Neural progenitor cell (in vitro differentiated cells): Measurements from ENCODE around the gene CEACAM6. TPM values are rescaled to one million over a fixed set of nuclear protein-coding genes. Genes with fewer than 3 reads are reported as not detected.

ENCODE experiments used
- DNase-seq: peaks from one replicate; pipeline ENCODE4 v3.0.0-alpha.2; 2016; ENCODE audit warnings: low spot score
- H2AFZ ChIP-seq: fragments of 200-600 bp; sonication (generic); replicated peaks from 2 replicates; pipeline ENCODE4 v1.6.1; 2016; ENCODE audit warnings: antibody characterized with exemption
- H3F3A ChIP-seq: fragments of 200-600 bp; sonication (generic); 2 replicates; pipeline ENCODE4 v1.6.1; 2016; ENCODE audit warnings: antibody characterized with exemption, low read depth
- H3K27ac ChIP-seq: fragments of 200-600 bp; sonication (generic); 2 replicates; pipeline ENCODE4 v1.5.1; 2016; ENCODE audit warnings: mild to moderate bottlenecking
- H3K27me3 ChIP-seq: fragments of 200-600 bp; sonication (generic); 2 replicates; pipeline ENCODE4 v1.6.1; 2016; ENCODE audit warnings: mild to moderate bottlenecking, moderate library complexity
- H3K36me3 ChIP-seq: fragments of 200-600 bp; sonication (generic); 2 replicates; pipeline ENCODE4 v1.5.1; 2016
- H3K4me1 ChIP-seq: fragments of 200-600 bp; sonication (generic); 2 replicates; pipeline ENCODE4 v1.6.1; 2016; ENCODE audit warnings: mixed run types
- H3K4me2 ChIP-seq: fragments of 200-600 bp; sonication (generic); 2 replicates; pipeline ENCODE4 v1.6.1; 2016
- H3K4me3 ChIP-seq: fragments of 200-600 bp; sonication (generic); 2 replicates; pipeline ENCODE4 v1.5.1; 2016
- H3K79me2 ChIP-seq: fragments of 200-600 bp; sonication (generic); 2 replicates; pipeline ENCODE4 v1.6.1; 2016; ENCODE audit warnings: low read depth
- H3K9ac ChIP-seq: fragments of 200-600 bp; sonication (generic); 2 replicates; pipeline ENCODE4 v1.6.1; 2016
- H3K9me3 ChIP-seq: fragments of 200-600 bp; sonication (generic); 2 replicates; pipeline ENCODE4 v1.5.1; 2016; ENCODE audit warnings: low read depth
- H4K20me1 ChIP-seq: fragments of 200-600 bp; sonication (generic); 2 replicates; pipeline ENCODE4 v1.6.1; 2016; ENCODE audit warnings: low read depth
- H3K27ac Mint-ChIP-seq: 3 replicates; pipeline ENCODE4 v1.8.0; 2021; ENCODE audit warnings: mixed read lengths
- H3K27me3 Mint-ChIP-seq: 2 replicates; pipeline ENCODE4 v1.8.0; 2022; ENCODE audit warnings: low read depth, mild to moderate bottlenecking, inconsistent platforms, moderate library complexity, mixed read lengths; ENCODE audit not compliant: insufficient read depth
- H3K36me3 Mint-ChIP-seq: 3 replicates; pipeline ENCODE4 v1.8.0; 2021; ENCODE audit warnings: mixed read lengths
- H3K4me1 Mint-ChIP-seq: 3 replicates; pipeline ENCODE4 v1.8.0; 2021; ENCODE audit warnings: mixed read lengths
- H3K4me3 Mint-ChIP-seq: 3 replicates; pipeline ENCODE4 v1.8.0; 2021; ENCODE audit warnings: mild to moderate bottlenecking, moderate library complexity, mixed read lengths
- H3K9me3 Mint-ChIP-seq: 3 replicates; pipeline ENCODE4 v1.8.0; 2020; ENCODE audit warnings: mixed read lengths
- EZH2 ChIP-seq: fragments of 200-600 bp; sonication (generic); IDR thresholded peaks from 2 replicates; pipeline ENCODE4 v1.6.1; 2017; ENCODE audit warnings: antibody characterized with exemption, mild to moderate bottlenecking, moderate library complexity
- EZH2phosphoT487 ChIP-seq: fragments of 200-600 bp; sonication (generic); IDR thresholded peaks from 2 replicates; pipeline ENCODE4 v1.6.1; 2017; ENCODE audit warnings: antibody characterized with exemption
- total RNA-seq: library from RNA; depleted of rRNA; stranded (reverse); fragments of >200 nt; gene quantifications from 2 replicates; pipeline ENCODE4 v1.2.3, GENCODE V29; 2015; ENCODE audit warnings: low replicate concordance
- TF ChIP-seq, protein P1 (sequence below): fragments of 200-600 bp; sonication (generic); IDR thresholded peaks from 2 replicates; pipeline ENCODE4 v1.5.1; 2017; ENCODE audit warnings: antibody characterized with exemption, mild to moderate bottlenecking

Gene CEACAM6
- total RNA-seq, 1 donor from 2014 or later, result not detected

DNA sequence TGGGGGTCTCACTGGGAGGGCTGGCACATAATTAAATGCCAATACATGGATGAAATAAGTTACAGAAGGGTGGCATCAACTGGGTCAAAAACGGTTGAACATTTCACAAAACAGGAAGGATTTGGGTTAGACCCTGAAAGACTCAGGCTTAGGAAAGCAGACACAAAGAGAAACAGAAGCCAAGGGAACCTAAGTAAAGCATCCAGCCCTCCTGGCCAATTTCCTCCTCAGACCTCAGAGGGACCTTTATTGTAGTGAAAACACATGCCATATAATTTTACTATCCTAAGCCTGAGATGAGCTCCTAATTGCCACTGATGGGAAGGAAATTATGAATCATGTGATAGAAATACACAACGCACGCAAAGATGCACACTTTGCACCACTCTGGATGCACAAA, 29.0 kb downstream of the CEACAM6 start:
- H3K4me2 ChIP-seq, result no peak overlapping the region
- H3K36me3 Mint-ChIP-seq, result no peaks in the 10 kb centered on the region

DNA sequence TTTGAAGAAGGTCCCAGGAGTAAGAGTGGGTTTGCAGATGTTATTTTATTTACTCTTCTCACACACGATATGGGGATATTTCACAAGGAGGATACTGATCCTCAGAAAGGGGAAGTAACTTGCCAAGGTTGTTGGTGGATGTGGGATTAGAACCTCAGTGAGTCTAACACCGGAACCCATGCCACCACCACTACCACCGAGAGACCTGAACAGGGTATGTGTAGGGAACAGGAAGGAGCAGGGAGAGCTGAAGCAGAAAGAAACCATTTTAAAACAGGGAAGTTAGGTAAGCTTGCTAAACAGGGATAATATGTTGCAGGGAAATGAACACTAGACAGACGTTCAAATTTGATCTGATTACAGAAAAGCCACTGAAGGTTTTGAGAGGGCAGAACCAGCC, 29.4 kb downstream of the CEACAM6 start:
- DNase-seq, result no peak
- Mint-ChIP-seq H3K9me3 (no peaks in the 10 kb centered on the region), H3K27me3 (peaks cover 10% of the 10 kb centered on the region), H3K36me3 (no peaks in the 10 kb centered on the region), H3K27ac (no peak overlapping the region), H3K4me3 (no peak overlapping the region), H3K4me1 (no peaks in the 10 kb centered on the region)
- Histone ChIP-seq H3K36me3 (no peaks in the 10 kb centered on the region), H3K9me3 (no peaks in the 10 kb centered on the region), H3K27ac (no peak overlapping the region), H4K20me1 (no peaks in the 10 kb centered on the region), H3K27me3 (peaks cover 41% of the 10 kb centered on the region), H3K79me2 (no peaks in the 10 kb centered on the region), H3K4me2 (no peak overlapping the region), H3K4me3 (no peak overlapping the region), H3K4me1 (no peaks in the 10 kb centered on the region), H2AFZ (peak overlapping the region; percentile 28), H3K9ac (no peak overlapping the region), H3F3A (no peaks in the 10 kb centered on the region)
- TF ChIP-seq EZH2phosphoT487 (no peak), EZH2 (no peak)
- TF ChIP-seq, protein P1, sequence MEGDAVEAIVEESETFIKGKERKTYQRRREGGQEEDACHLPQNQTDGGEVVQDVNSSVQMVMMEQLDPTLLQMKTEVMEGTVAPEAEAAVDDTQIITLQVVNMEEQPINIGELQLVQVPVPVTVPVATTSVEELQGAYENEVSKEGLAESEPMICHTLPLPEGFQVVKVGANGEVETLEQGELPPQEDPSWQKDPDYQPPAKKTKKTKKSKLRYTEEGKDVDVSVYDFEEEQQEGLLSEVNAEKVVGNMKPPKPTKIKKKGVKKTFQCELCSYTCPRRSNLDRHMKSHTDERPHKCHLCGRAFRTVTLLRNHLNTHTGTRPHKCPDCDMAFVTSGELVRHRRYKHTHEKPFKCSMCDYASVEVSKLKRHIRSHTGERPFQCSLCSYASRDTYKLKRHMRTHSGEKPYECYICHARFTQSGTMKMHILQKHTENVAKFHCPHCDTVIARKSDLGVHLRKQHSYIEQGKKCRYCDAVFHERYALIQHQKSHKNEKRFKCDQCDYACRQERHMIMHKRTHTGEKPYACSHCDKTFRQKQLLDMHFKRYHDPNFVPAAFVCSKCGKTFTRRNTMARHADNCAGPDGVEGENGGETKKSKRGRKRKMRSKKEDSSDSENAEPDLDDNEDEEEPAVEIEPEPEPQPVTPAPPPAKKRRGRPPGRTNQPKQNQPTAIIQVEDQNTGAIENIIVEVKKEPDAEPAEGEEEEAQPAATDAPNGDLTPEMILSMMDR, result no peak

More for the DNA sequence above, 29.0 kb downstream of the CEACAM6 start:
- Histone ChIP-seq H4K20me1 (no peaks in the 10 kb centered on the region), H3K27me3 (peaks cover 39% of the 10 kb centered on the region), H3K9me3 (no peaks in the 10 kb centered on the region), H2AFZ (peak overlapping the region; percentile 28), H3K36me3 (no peaks in the 10 kb centered on the region), H3K79me2 (no peaks in the 10 kb centered on the region), H3K4me1 (no peaks in the 10 kb centered on the region), H3K9ac (no peak overlapping the region), H3K4me3 (no peak overlapping the region), H3K27ac (no peak overlapping the region), H3F3A (no peaks in the 10 kb centered on the region)
- Mint-ChIP-seq H3K9me3 (no peaks in the 10 kb centered on the region), H3K4me3 (no peak overlapping the region), H3K27ac (no peak overlapping the region), H3K27me3 (peaks cover 10% of the 10 kb centered on the region), H3K4me1 (no peaks in the 10 kb centered on the region)
- no peak for TF ChIP-seq EZH2
- TF ChIP-seq EZH2phosphoT487, result no peak
- TF ChIP-seq, protein P1, result no peak
- DNase-seq, result no peak

GRCh38 chr19:41785653-41786052, 30.3 kb downstream of the CEACAM6 start:
- Histone ChIP-seq H3K4me1 (no peaks in the 10 kb centered on the region), H2AFZ (peak overlapping the region; percentile 56), H3K27ac (no peak overlapping the region), H3K9ac (no peak overlapping the region), H3K79me2 (no peaks in the 10 kb centered on the region), H3K36me3 (no peaks in the 10 kb centered on the region), H3F3A (no peaks in the 10 kb centered on the region), H3K4me3 (no peak overlapping the region), H3K9me3 (no peaks in the 10 kb centered on the region), H4K20me1 (no peaks in the 10 kb centered on the region), H3K27me3 (peaks cover 44% of the 10 kb centered on the region), H3K4me2 (no peak overlapping the region)
- Mint-ChIP-seq H3K9me3 (no peaks in the 10 kb centered on the region), H3K36me3 (no peaks in the 10 kb centered on the region), H3K4me1 (no peaks in the 10 kb centered on the region), H3K4me3 (no peak overlapping the region), H3K27ac (no peak overlapping the region), H3K27me3 (peaks cover 9% of the 10 kb centered on the region)
- TF ChIP-seq EZH2phosphoT487 (no peak), EZH2 (no peak)
- TF ChIP-seq, protein P1, result peak; percentile 83
- DNase-seq, result peak; percentile 76
